Body of pancreas (tissue), 4 donors: Measurements from ENCODE around the gene CFAP57. TPM values are rescaled to one million over a fixed set of nuclear protein-coding genes. Genes with fewer than 3 reads are reported as not detected.
A peak's percentile ranks its signal among the peaks of the same experiment; 100 is the strongest.

ENCODE experiments used
- ATAC-seq: fragments of 150-250 bp; one replicate; pipeline ENCODE4 v1.9.1; 2016
- DNase-seq, 4 donors: peaks; one replicate each; pipeline ENCODE4 v3.0.0-alpha.2; 2019
- H3K27ac ChIP-seq, 4 donors: fragments of 200-600 bp; sonication (generic); 1 replicate in 3 of 4; 2 replicates in 1 of 4; pipeline versions ENCODE4 v1.5.1 to v1.6.1; 2016 to 2019; ENCODE audit warnings: mild to moderate bottlenecking in 1 of 4, mixed read lengths in 1 of 4, moderate library complexity in 1 of 4
- H3K27me3 ChIP-seq, 2 donors: fragments of 200-600 bp; sonication (generic); one replicate each; pipeline ENCODE4 v1.6.0; 2016; ENCODE audit warnings: mild to moderate bottlenecking in 1 of 2
- H3K36me3 ChIP-seq, 2 donors: fragments of 200-600 bp; sonication (generic); replicated peaks in 1 of 2; 2 replicates each; pipeline ENCODE4 v1.5.1; 2016; ENCODE audit warnings: low read depth in 2 of 2; ENCODE audit not compliant: insufficient read depth in 1 of 2
- H3K4me1 ChIP-seq: fragments of 200-600 bp; sonication (generic); one replicate; pipeline ENCODE4 v1.6.0; 2016
- H3K4me3 ChIP-seq, 2 donors: fragments of 200-600 bp; sonication (generic); 1 replicate in 1 of 2; 2 replicates in 1 of 2; pipeline ENCODE4 v1.5.1; 2016 to 2019
- H3K9me3 ChIP-seq, 3 donors: fragments of 200-600 bp; sonication (generic); 1 replicate in 2 of 3; 2 replicates in 1 of 3; pipeline ENCODE4 v1.5.1; 2016
- POLR2A ChIP-seq, 3 donors: fragments of 450-650 bp; IDR thresholded peaks; one replicate each; pipeline ENCODE4 v1.6.1; 2016; ENCODE audit warnings: antibody characterized with exemption in 3 of 3, mild to moderate bottlenecking in 2 of 3
- WGBS, 2 donors: methylation state at CpG; one replicate each; pipeline ENCODE4 v1.1.5; 2017; 5-methylcytosine and 5-hydroxymethylcytosine counted together
- intact Hi-C: fragments of 100-400 bp; cut with DNase I; formaldehyde crosslinking; loops from one replicate; pipeline ENCODE4 v1.15.1; 2023
- total RNA-seq, 2 donors: library from RNA; depleted of rRNA; stranded (reverse); fragments of >200 nt; gene quantifications; one replicate each; pipeline ENCODE4 v1.1.0, GENCODE V29; 2016
- TF ChIP-seq, protein P1 (sequence below), 7 experiments: fragments of 450-650 bp in 4 of 7; fragments of 200-600 bp in 3 of 7; sonication (generic) in 3 of 7; IDR thresholded peaks; one replicate each; pipeline ENCODE4 v1.5.1; 2016 to 2019; ENCODE audit warnings: antibody characterized with exemption in 7 of 7

The CFAP57 gene
- total RNA-seq, 2 donors from 2014 or later, result 0.26 to 1.3 TPM

DNA sequence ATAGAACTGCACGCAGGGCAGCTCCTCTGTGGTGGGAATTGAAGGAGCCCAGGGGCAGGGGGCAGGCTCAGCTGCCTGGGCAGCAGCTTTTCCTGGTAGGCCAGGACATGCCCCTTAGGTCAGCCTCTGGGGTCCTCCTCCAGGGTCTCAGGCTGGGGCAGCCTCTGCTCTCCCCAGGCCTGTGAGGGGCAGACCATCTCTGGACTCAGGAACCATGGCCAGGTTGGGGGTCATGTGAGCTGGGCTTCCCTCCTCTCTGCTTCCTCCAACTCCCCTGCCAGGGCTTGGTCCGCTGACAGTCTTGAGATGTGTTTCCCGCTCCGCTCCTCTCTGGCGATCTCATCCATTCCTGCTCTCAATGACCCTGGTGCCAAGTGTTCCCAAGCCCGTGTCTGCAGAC lies 107.5 kb downstream of the CFAP57 start:
- DNase-seq (no peak), ATAC-seq (no peak)
- Histone ChIP-seq H3K4me3 (no peak overlapping the region), H3K27ac (no peak overlapping the region), H3K36me3 (no peaks in the 10 kb centered on the region), H3K27me3 (no peaks in the 10 kb centered on the region), H3K9me3 (no peaks in the 10 kb centered on the region), H3K4me1 (peaks cover 49% of the 10 kb centered on the region)
- intact Hi-C loops, result no loop called here
- 90% methylated on average over 4 to 6 of the region's 6 CpGs for WGBS, 2 donors
- no peak for TF ChIP-seq POLR2A (IDR thresholded peaks at IDR 0.05)
- TF ChIP-seq, protein P1, sequence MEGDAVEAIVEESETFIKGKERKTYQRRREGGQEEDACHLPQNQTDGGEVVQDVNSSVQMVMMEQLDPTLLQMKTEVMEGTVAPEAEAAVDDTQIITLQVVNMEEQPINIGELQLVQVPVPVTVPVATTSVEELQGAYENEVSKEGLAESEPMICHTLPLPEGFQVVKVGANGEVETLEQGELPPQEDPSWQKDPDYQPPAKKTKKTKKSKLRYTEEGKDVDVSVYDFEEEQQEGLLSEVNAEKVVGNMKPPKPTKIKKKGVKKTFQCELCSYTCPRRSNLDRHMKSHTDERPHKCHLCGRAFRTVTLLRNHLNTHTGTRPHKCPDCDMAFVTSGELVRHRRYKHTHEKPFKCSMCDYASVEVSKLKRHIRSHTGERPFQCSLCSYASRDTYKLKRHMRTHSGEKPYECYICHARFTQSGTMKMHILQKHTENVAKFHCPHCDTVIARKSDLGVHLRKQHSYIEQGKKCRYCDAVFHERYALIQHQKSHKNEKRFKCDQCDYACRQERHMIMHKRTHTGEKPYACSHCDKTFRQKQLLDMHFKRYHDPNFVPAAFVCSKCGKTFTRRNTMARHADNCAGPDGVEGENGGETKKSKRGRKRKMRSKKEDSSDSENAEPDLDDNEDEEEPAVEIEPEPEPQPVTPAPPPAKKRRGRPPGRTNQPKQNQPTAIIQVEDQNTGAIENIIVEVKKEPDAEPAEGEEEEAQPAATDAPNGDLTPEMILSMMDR (IDR thresholded peaks at IDR 0.05), result no peak

DNA sequence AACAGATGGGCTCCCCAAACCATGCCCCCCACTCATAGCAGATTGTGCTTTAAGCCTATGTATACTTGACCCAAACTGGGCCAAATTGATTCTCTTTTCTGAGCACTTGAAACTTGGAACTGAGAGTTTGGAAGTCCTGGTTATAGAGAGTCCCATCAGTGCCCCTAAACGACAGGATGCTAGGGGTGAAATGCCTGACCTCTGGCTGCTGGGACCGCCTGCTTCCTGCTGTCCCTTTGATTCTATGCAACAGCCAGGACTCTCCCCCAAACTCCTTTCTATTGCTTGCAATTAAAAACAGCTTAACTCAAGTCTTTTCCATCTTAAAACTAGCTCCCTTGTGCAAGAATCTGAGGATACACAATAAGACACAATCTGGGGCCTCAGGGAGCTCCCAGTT lies 108.6 kb downstream of the CFAP57 start:
- no peak for TF ChIP-seq POLR2A (IDR thresholded peaks at IDR 0.05)
- TF ChIP-seq, protein P1 (IDR thresholded peaks at IDR 0.05), result no peak
- Histone ChIP-seq H3K27me3 (no peaks in the 10 kb centered on the region), H3K4me1 (peaks cover 45% of the 10 kb centered on the region), H3K9me3 (no peaks in the 10 kb centered on the region), H3K27ac (no peak overlapping the region), H3K36me3 (no peaks in the 10 kb centered on the region), H3K4me3 (no peak overlapping the region)
- ATAC-seq (no peak), DNase-seq (no peak)
- intact Hi-C loops, result no loop called here
- WGBS, 2 donors, result 67 to 100% methylated on average over 2 of the region's 2 CpGs

DNA sequence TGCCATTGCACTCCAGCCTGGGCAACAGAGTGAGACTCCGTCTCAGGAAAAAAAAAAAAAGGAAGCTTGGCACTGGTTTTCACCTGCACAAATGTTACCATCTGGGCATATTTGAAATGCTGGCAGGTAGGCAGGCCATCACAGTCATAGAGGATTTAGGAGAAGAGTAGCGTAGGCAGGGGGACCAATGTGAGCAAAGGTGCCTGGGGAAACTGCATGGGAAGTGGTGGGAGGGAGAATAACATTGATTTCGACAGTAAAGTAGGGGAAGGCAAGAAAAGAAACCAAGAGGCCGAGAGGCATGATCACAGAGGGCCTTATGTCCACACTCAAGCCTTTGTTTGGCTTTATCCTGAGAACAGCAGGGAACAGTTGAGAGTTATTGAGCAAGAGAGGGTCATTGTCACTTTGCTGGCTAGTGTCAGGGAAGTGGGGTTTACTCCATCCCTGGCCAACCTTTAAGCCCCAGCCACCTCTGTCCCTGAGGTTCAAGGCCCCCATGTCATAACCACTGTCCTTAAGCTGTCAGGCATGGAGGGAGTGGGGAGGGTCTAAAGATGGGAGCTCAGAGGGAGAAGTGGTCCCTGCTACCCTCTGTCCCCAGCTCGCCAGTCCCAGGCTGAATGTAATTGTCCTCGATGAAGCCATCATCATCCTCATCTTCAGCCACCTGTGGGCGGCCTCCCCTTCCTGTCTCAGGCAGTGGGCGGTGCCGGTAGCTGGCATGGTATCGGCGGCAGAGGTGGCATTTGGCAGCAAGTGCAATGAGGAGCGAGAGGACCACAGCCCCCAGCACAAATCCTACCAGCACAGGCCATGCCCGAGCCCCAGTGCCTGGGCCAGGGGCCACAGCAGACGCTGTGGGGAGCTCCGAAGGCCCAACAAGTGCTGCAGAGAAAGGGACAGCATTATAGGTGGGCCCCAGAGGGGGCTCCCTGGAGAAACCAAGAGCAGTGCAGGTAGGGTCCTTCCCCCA lies 110.4 kb downstream of the CFAP57 start:
- ATAC-seq (no peak), DNase-seq (no peak)
- WGBS, 2 donors, result 83 to 90% methylated on average over 8 to 15 of the region's 15 CpGs
- TF ChIP-seq POLR2A (IDR thresholded peaks at IDR 0.05), result no peak
- TF ChIP-seq, protein P1 (IDR thresholded peaks at IDR 0.05), result no peak
- intact Hi-C loops, result no loop called here
- no peak overlapping the region for H3K27ac ChIP-seq
- peaks cover 37% of the 10 kb centered on the region for H3K4me1 ChIP-seq
- no peaks in the 10 kb centered on the region for H3K27me3 ChIP-seq
- H3K36me3 ChIP-seq, result no peaks in the 10 kb centered on the region
- H3K4me3 ChIP-seq, result no peak overlapping the region
- no peaks in the 10 kb centered on the region for H3K9me3 ChIP-seq

DNA sequence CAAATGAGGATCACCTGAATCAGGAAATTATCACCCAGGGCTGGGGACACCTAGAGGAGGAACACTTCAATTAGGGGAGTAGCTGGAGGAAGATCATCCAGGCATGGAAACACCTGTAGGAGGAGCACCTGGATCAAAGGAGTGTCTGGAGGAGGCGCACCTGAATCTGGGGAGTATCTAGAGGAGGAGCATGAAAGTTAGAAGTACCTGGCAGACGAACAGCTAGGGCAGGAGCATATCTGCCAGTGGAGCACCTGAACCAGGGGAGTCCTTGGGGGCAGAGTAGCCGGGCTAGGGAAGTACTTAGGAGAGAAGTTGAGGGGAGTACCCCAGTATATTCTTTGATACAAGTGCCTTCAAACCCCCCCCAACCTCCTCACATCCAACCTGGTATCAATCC lies 111.9 kb downstream of the CFAP57 start:
- WGBS, 2 donors, result 36 to 74% methylated on average over 3 of the region's 3 CpGs
- H3K4me3 ChIP-seq, result no peak overlapping the region
- TF ChIP-seq, protein P1 (IDR thresholded peaks at IDR 0.05), result no peak
- no peak for TF ChIP-seq POLR2A (IDR thresholded peaks at IDR 0.05)
- H3K27ac ChIP-seq, result peak overlapping the region in 2 of 4 donors; percentile 76 to 88
- no peaks in the 10 kb centered on the region for H3K36me3 ChIP-seq
- DNase-seq (no peak), ATAC-seq (no peak)
- no peaks in the 10 kb centered on the region for H3K27me3 ChIP-seq
- H3K9me3 ChIP-seq, result no peaks in the 10 kb centered on the region
- H3K4me1 ChIP-seq, result peaks cover 40% of the 10 kb centered on the region
- intact Hi-C loops, result no loop called here
